Measurements from ENCODE around the gene TRIM8.

Gene TRIM8

GRCh38 chr10:102644066-102644645 is at the start of gene TRIM8:
TSS of gene TRIM8 (plus strand) at chr10:102644479. CDS start at chr10:102644618, 139 bp downstream.
- DNase-seq: no peak

GRCh38 chr10:102595293-102595692 is 49.0 kb upstream of the TRIM8 start:
- DNase-seq: no peak

- no peak for DNase-seq
These were observed 48.4 kb upstream of the TRIM8 start for GRCh38 chr10:102595897-102596296.

DNA sequence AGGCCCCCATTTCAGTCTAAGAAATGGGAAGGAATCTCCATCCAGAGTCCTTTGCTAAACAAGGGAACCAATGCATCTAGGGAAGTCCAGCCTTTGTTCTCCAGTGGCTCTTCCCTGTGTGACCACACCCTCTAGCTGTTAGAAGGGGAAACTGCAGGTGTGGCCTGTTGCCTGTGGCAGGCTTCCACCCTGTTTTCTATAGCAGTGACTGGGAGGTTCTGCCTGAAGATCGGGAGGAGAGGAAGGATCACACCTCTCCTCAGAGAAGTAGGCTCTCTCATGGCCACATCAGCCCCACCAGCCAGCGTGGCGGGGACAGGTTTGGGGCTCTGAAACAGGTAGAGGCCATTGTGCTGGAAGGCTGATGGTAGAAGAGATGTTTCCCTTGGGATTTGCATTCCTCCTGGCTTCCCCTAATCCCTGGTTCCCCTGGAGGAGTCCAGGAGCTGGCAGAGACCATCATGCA is 47.7 kb upstream of the TRIM8 start:
- peak; percentile 46 for DNase-seq

GRCh38 chr10:102597131-102597991 is 46.9 kb upstream of the TRIM8 start:
- DNase-seq: no peak

DNA sequence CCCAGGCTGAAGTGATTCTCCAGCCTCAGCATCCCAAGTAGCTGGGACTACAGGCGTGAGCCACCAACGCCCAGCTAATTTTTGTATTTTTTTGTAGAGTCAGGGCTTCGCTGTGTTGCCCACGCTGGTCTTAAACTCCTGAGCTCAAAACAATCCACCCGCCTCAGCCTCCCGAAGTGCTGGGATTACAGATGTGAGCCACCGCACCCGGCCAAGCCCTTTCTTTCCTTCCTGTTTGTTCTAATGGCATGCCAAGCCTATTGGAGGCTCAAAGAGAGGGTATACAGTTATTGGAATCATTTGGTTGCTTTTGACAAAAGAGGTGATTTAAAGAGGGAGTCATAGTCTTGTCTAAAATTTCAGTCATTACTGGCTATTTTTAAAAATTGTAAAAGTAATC is 46.0 kb upstream of the TRIM8 start:
- no peak for DNase-seq

GRCh38 chr10:102599565-102600327 is 44.5 kb upstream of the TRIM8 start:
- DNase-seq: peak; percentile 6

DNA sequence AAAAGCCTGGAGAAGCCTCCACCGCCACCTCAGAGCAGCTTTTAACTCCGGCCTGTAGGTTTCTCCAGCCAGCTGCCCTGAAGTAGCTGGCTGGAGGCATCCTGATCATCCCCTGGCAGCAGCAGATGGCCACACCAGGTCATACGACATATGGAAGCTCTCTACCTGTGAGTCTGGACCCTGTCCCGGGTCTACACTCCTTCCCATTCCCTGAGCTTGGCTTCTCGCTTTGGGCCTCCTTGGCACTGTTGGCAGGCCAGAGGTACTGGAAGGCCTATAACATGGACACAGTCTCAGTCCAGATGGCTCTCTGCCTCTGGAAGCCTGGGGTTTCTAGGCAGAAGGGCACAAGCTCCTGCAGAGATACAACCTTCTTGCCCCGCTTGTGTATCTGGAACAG is 43.5 kb upstream of the TRIM8 start:
- no peak for DNase-seq

DNA sequence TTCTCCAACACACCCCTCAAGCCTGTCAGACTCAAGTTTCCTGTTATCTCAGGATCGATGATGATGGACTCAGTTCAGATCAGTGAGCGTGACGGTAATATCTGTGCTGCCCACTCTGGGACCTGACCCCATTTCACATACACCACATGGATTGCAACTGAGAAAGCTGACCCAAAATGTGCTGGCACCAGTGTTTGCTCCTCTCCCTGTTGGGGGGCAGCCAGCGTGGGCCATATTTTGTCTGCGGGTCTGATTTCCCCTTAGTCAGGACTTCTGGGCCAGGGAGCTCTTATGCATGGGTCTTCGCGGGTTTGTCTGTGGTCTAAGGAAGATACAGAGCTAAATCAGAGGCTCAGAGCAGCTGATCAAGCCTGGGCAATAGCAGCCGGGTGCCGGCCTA is 42.6 kb upstream of the TRIM8 start:
- no peak for DNase-seq

DNA sequence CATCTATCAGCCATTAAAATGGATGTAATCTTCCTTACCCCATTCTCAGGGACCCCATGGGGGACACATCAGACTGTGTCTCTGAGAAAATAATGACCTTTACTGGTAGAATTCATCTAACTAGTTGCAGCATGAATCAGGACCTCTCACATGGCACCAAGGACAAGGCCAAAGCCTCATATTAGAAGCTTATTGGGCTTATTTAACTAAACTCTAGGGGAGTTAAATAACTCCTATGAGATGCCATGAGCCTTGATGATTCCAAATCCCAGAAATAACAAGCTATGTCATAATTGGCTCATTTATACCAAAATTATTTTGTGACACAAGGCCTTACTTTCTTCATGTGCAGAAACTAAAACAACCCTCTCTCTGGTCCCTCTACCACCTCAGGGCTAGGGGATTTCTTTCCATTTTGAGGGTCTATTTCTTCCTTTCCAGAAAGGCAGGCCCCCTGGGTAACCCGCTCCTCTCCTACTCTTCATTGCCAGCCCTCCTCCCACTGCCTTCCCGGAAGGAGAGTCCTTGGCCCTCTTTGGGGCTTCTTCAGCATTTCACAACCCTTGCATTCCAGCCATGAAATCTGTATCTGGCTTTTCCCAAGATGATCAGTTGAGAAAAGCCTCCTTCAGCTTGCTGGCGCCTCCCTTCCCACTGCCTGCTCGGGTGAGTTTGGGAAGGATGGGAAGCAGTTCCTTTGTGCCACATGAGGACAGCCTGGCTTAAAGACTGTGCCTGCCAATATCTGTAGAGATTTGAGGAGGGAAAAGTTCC is 41.8 kb upstream of the TRIM8 start:
- no peak for DNase-seq

DNA sequence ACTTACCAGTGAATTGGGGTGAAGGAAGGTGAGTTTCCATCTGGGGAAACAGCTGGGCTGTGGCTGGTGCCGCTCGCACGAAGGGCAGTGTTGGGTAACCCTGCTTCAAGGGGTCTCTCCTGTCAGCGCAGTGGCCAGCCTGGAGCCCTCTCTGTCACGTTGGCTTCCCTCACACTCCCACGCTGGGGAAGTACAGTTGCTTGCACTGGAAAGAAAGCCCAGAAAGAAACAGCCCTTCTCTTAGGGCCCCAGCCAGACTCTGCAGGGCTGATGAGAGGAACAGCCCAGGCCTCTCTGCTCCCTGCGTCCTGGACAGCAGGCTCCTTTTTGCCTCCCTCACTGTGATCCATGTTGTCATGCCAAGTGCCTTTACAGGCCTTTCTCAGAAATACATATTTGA is 40.3 kb upstream of the TRIM8 start:
- DNase-seq: no peak

- DNase-seq: no peak
These were observed 39.8 kb upstream of the TRIM8 start for GRCh38 chr10:102604439-102604841.

DNA sequence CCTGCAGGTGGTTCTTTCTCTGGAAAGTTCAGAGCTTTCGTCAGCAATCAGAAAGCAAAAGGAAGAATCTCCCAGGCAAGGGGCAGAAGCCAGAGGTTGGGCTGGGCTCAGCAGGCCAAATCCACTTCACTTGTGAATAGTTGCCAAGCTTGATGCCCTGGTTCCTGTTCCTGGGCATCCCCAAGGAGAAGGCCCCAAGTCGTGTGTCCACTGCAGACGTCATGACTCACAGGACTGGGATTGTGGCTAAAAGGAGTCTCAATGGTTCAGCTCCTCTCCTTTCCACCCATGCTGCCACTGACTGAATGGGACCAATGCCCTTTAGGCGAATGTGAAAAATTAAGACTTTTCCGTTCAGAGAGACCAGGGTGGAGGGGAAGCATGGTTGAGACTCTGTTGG is 38.6 kb upstream of the TRIM8 start:
- no peak for DNase-seq

DNA sequence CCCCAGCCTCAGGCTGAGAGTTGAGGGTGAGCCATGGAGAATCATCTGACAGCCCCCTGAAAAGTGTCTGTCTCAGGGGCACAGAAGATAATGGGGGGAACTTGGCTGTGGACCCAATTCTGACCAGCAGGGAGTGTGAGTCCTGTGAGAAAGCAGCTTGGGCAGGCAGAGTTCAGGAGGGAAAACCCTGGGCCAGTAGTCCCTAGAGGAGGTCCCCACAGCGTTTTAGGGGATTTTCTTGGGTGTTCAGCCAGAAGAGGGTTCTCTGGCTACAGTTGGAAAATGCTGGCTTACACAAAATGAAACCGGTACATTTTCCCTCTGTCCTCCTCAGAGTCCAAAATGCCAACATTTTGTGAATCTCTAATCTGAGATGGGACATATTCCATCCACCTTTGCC is 35.8 kb upstream of the TRIM8 start:
- DNase-seq: no peak

GRCh38 chr10:102610441-102610887 is 33.8 kb upstream of the TRIM8 start:
- DNase-seq: no peak

DNA sequence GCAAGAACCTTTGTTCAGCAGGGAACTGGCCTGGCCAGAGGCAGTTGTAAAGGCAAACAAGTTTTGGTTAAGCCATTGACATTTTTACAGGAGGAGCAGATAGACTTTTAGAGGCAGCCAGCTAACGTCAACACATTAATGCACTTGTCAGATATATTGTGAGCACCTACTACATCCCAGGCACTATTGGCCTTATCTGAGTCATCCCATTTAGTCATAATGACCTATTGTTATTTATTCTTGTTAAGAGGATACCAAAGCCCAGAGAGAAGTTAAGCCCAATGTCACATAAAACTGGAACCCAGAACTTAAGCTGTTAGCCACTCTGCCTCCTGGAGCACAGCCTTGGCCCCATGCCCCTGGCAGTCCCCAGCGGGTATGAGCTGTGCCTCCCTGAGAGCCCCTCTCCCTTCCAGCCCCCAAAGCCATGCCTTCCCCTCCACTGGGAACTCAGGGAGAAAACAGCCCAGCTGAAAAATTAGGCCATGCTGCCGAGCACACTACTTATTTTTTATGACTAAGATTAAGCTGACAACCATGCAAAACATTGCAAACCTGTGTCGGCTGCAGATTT is 32.7 kb upstream of the TRIM8 start:
- DNase-seq: no peak

GRCh38 chr10:102612964-102613275 is 31.4 kb upstream of the TRIM8 start:
- no peak for DNase-seq

GRCh38 chr10:102613286-102613685 is 31.0 kb upstream of the TRIM8 start:
- DNase-seq: no peak

DNA sequence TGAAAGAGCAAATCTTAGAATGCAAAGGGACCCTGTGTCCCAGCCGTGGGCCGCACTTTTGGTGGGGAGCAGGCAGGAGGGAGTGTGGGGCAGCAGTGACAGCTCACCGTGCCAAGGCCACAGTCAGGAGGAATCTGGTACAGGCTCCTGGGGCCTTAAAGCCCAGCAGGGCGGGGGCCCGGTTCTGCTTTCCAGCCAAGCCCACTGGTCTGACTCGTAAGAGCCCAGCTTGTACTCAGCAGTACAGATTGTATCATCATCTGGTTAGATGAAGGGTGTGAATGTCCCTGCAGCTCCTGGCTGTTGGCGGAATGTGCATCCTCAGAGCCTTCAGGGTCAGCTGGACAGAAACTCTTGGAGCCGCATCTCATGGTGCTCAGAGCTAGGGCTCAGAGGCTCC is 30.5 kb upstream of the TRIM8 start:
- no peak for DNase-seq

GRCh38 chr10:102614888-102615287 is 29.4 kb upstream of the TRIM8 start:
- DNase-seq: no peak

- DNase-seq: no peak
These were observed 28.9 kb upstream of the TRIM8 start for GRCh38 chr10:102615361-102615760.

GRCh38 chr10:102616066-102616770 is 28.1 kb upstream of the TRIM8 start:
- no peak for DNase-seq
